Neural cell (in vitro differentiated cells): ENCODE measurements around the gene SFXN2. TPM values are rescaled to one million over a fixed set of nuclear protein-coding genes. Genes with fewer than 3 reads are reported as not detected.

Source experiments
- H2AFZ ChIP-seq: fragments of 200-600, 300-800 bp; sonication (generic), shearing (Covaris generic); 2 replicates; pipeline ENCODE4 v1.6.0; 2014; ENCODE audit warnings: low read depth, mild to moderate bottlenecking, antibody characterized with exemption, low read length, moderate library complexity
- H3F3A ChIP-seq: fragments of 200-600 bp; shearing (Covaris generic); 2 replicates; pipeline ENCODE4 v1.6.1; 2016; ENCODE audit warnings: mild to moderate bottlenecking, moderate library complexity, mixed read lengths, antibody characterized with exemption, low read length; ENCODE audit not compliant: insufficient read depth, poor library complexity, severe bottlenecking
- H3K27ac ChIP-seq: fragments of 200-600, 300-800 bp; sonication (generic), shearing (Covaris generic); 2 replicates; pipeline ENCODE4 v1.5.1; 2014; ENCODE audit warnings: mild to moderate bottlenecking, low read length, moderate library complexity
- H3K27me3 ChIP-seq: fragments of 300-800, 200-600 bp; sonication (generic), shearing (Covaris generic); 2 replicates; pipeline ENCODE4 v1.6.0; 2014; ENCODE audit warnings: mild to moderate bottlenecking, low read depth, low read length, moderate library complexity; ENCODE audit not compliant: insufficient read depth
- H3K36me3 ChIP-seq: fragments of 300-800, 200-600 bp; sonication (generic), shearing (Covaris generic); 2 replicates; pipeline ENCODE4 v1.5.1; 2014; ENCODE audit warnings: mild to moderate bottlenecking, antibody characterized with exemption, low read length, moderate library complexity; ENCODE audit not compliant: insufficient read depth
- H3K4me2 ChIP-seq: fragments of 300-800, 200-600 bp; sonication (generic), shearing (Covaris generic); 2 replicates; pipeline ENCODE4 v1.6.0; 2014; ENCODE audit warnings: mild to moderate bottlenecking, low read length
- H3K4me3 ChIP-seq: fragments of 300-800, 200-600 bp; sonication (generic), shearing (Covaris generic); 2 replicates; pipeline ENCODE4 v1.5.1; 2014; ENCODE audit warnings: mild to moderate bottlenecking, low read length, moderate library complexity
- H3K79me2 ChIP-seq: fragments of 200-600 bp; shearing (Covaris generic); replicated peaks from 2 replicates; pipeline ENCODE4 v1.6.0; 2014; ENCODE audit warnings: mild to moderate bottlenecking, low read length, moderate library complexity; ENCODE audit not compliant: insufficient read depth
- H3K9ac ChIP-seq: fragments of 300-800, 200-600 bp; sonication (generic), shearing (Covaris generic); 2 replicates; pipeline ENCODE4 v1.6.1; 2016; ENCODE audit warnings: mild to moderate bottlenecking, low read length, mixed read lengths
- H3K9me2 ChIP-seq: fragments of 200-600 bp; shearing (Covaris generic); 2 replicates; pipeline ENCODE4 v1.6.1; 2016; ENCODE audit warnings: mild to moderate bottlenecking, low read length, mixed read lengths; ENCODE audit not compliant: insufficient read depth
- H3K9me3 ChIP-seq: fragments of 200-600, 300-800 bp; sonication (generic), shearing (Covaris generic); 2 replicates; pipeline ENCODE4 v1.6.1; 2016; ENCODE audit warnings: mild to moderate bottlenecking, mixed run types, low read length, moderate library complexity, mixed read lengths
- H4K20me1 ChIP-seq: fragments of 200-600 bp; shearing (Covaris generic); 2 replicates; pipeline ENCODE4 v1.6.1; 2016; ENCODE audit warnings: mild to moderate bottlenecking, mixed run types; ENCODE audit not compliant: insufficient read depth
- CTCF ChIP-seq: fragments of 450-650 bp; IDR thresholded peaks from 2 replicates; pipeline ENCODE4 v1.5.1; 2014; ENCODE audit warnings: antibody characterized with exemption, mild to moderate bottlenecking, moderate library complexity; ENCODE audit not compliant: poor library complexity, severe bottlenecking
- EP300 ChIP-seq: fragments of 450-650 bp; conservative IDR thresholded peaks from 2 replicates; pipeline ENCODE4 v1.6.1; 2014; ENCODE audit warnings: antibody characterized with exemption, mild to moderate bottlenecking, moderate library complexity; ENCODE audit not compliant: poor library complexity, severe bottlenecking
- EZH2 ChIP-seq: fragments of 200-600, 300-800 bp; shearing (Covaris generic), sonication (generic); IDR thresholded peaks from 2 replicates; pipeline ENCODE4 v1.6.1; 2014; ENCODE audit warnings: antibody characterized with exemption, low read length, borderline replicate concordance, mild to moderate bottlenecking; ENCODE audit not compliant: insufficient read depth, poor library complexity, severe bottlenecking
- MXI1 ChIP-seq: fragments of 450-650 bp; conservative IDR thresholded peaks from 2 replicates; pipeline ENCODE4 v1.6.1; 2014; ENCODE audit warnings: antibody characterized with exemption, mild to moderate bottlenecking; ENCODE audit not compliant: poor library complexity, severe bottlenecking
- POLR2AphosphoS5 ChIP-seq: IDR thresholded peaks from 2 replicates; pipeline ENCODE4 v1.6.1; 2012
- RAD21 ChIP-seq: fragments of 450-650 bp; conservative IDR thresholded peaks from 2 replicates; pipeline ENCODE4 v1.6.1; 2014; ENCODE audit warnings: antibody characterized with exemption, mild to moderate bottlenecking, moderate library complexity
- REST ChIP-seq: IDR thresholded peaks from 2 replicates; pipeline ENCODE4 v1.6.1; 2012; ENCODE audit warnings: borderline replicate concordance
- SMC3 ChIP-seq: fragments of 450-650 bp; conservative IDR thresholded peaks from 2 replicates; pipeline ENCODE4 v1.6.1; 2014; ENCODE audit warnings: antibody characterized with exemption, mild to moderate bottlenecking, moderate library complexity; ENCODE audit not compliant: poor library complexity
- TAF1 ChIP-seq: IDR thresholded peaks from 2 replicates; pipeline ENCODE4 v1.6.1; 2012; ENCODE audit warnings: low read depth
- polyA plus RNA-seq: library from polyadenylated mRNA; depleted of rRNA; stranded (reverse); fragments of >200 nt; gene quantifications from 2 replicates; pipeline ENCODE4 v1.2.3, GENCODE V29; 2014

Gene SFXN2
- polyA plus RNA-seq, 1 donor from 2014 or later = 16.0 TPM

GRCh38 chr10:102761981-102762380 is 47.5 kb downstream of the SFXN2 start:
- Histone ChIP-seq H3K9me3 (no peaks in the 10 kb centered on the region), H3K9me2 (no peaks in the 10 kb centered on the region), H3K27ac (no peak overlapping the region), H3K36me3 (no peaks in the 10 kb centered on the region), H3K4me3 (no peak overlapping the region), H2AFZ (no peak overlapping the region), H3F3A (no peaks in the 10 kb centered on the region), H3K9ac (no peak overlapping the region), H3K79me2 (peaks cover 3% of the 10 kb centered on the region), H3K4me2 (no peak overlapping the region), H3K27me3 (no peaks in the 10 kb centered on the region), H4K20me1 (no peaks in the 10 kb centered on the region)
- TF ChIP-seq CTCF (no peak), SMC3 (no peak), EZH2 (no peak), EP300 (no peak)

GRCh38 chr10:102762401-102763015 is 48.1 kb downstream of the SFXN2 start:
- no peaks in the 10 kb centered on the region for H3K27me3 ChIP-seq
- no peak overlapping the region for H3K4me3 ChIP-seq
- H3K36me3 ChIP-seq = no peaks in the 10 kb centered on the region
- no peak overlapping the region for H3K4me2 ChIP-seq
- no peak for TF ChIP-seq CTCF
- no peak for TF ChIP-seq EZH2
- TF ChIP-seq REST = no peak
- no peak for TF ChIP-seq EP300
- TF ChIP-seq SMC3 = no peak
- no peak for TF ChIP-seq RAD21
- TF ChIP-seq TAF1 = no peak
- no peak for TF ChIP-seq MXI1
- TF ChIP-seq POLR2AphosphoS5 = no peak
- no peak overlapping the region for H3K9ac ChIP-seq
- no peak overlapping the region for H3K27ac ChIP-seq
- H3K79me2 ChIP-seq = peaks cover 3% of the 10 kb centered on the region
- H2AFZ ChIP-seq = no peak overlapping the region
- H3F3A ChIP-seq = no peaks in the 10 kb centered on the region
- H4K20me1 ChIP-seq = no peaks in the 10 kb centered on the region
- H3K9me2 ChIP-seq = no peaks in the 10 kb centered on the region
- H3K9me3 ChIP-seq = no peaks in the 10 kb centered on the region
